ENCODE measurements around the gene COL6A2. TPM values are rescaled to one million over a fixed set of nuclear protein-coding genes. Genes with fewer than 3 reads are reported as not detected.

The COL6A2 gene
- total and polyA plus RNA-seq, 2 experiments from 2014 or later, result 28.4 to 89.2 TPM

DNA sequence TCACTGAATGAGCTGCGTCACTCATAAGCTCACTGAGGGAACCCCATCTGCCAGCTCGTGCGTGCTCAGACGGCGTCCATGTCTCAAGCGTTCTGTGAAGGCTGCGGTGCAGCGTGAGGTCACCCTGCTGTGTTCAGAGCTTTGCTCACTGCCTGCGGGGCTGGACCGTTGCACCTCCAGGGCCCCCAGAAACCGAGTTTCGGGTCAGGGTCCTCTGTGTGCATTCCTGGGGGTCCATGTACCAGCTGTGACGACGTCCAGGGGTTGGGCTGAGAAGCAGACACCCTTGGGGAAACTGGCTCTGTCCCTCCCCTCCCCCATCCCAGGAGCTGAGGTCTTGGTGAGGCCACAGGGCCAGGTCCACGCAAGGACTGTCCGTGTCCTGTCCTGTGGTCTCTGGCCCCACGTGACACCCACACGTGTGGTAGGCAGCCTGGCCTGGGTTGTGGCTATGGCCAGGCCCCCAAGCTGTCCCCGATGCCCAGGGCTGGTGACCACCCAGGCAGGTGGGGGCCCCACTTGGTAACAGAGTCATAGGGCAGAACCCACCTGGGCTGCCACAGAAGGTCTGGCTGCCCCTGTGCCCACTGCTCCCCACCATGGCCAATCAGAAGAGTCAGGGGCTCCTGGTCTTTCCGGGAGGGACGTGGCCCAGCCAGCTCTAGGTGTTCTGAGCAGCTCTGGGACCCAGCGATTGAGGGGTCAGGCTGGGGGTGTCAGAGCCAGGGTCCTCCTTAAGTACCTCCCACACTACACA is 33.1 kb downstream of the COL6A2 start (continued):
- TF ChIP-seq, protein P1, sequence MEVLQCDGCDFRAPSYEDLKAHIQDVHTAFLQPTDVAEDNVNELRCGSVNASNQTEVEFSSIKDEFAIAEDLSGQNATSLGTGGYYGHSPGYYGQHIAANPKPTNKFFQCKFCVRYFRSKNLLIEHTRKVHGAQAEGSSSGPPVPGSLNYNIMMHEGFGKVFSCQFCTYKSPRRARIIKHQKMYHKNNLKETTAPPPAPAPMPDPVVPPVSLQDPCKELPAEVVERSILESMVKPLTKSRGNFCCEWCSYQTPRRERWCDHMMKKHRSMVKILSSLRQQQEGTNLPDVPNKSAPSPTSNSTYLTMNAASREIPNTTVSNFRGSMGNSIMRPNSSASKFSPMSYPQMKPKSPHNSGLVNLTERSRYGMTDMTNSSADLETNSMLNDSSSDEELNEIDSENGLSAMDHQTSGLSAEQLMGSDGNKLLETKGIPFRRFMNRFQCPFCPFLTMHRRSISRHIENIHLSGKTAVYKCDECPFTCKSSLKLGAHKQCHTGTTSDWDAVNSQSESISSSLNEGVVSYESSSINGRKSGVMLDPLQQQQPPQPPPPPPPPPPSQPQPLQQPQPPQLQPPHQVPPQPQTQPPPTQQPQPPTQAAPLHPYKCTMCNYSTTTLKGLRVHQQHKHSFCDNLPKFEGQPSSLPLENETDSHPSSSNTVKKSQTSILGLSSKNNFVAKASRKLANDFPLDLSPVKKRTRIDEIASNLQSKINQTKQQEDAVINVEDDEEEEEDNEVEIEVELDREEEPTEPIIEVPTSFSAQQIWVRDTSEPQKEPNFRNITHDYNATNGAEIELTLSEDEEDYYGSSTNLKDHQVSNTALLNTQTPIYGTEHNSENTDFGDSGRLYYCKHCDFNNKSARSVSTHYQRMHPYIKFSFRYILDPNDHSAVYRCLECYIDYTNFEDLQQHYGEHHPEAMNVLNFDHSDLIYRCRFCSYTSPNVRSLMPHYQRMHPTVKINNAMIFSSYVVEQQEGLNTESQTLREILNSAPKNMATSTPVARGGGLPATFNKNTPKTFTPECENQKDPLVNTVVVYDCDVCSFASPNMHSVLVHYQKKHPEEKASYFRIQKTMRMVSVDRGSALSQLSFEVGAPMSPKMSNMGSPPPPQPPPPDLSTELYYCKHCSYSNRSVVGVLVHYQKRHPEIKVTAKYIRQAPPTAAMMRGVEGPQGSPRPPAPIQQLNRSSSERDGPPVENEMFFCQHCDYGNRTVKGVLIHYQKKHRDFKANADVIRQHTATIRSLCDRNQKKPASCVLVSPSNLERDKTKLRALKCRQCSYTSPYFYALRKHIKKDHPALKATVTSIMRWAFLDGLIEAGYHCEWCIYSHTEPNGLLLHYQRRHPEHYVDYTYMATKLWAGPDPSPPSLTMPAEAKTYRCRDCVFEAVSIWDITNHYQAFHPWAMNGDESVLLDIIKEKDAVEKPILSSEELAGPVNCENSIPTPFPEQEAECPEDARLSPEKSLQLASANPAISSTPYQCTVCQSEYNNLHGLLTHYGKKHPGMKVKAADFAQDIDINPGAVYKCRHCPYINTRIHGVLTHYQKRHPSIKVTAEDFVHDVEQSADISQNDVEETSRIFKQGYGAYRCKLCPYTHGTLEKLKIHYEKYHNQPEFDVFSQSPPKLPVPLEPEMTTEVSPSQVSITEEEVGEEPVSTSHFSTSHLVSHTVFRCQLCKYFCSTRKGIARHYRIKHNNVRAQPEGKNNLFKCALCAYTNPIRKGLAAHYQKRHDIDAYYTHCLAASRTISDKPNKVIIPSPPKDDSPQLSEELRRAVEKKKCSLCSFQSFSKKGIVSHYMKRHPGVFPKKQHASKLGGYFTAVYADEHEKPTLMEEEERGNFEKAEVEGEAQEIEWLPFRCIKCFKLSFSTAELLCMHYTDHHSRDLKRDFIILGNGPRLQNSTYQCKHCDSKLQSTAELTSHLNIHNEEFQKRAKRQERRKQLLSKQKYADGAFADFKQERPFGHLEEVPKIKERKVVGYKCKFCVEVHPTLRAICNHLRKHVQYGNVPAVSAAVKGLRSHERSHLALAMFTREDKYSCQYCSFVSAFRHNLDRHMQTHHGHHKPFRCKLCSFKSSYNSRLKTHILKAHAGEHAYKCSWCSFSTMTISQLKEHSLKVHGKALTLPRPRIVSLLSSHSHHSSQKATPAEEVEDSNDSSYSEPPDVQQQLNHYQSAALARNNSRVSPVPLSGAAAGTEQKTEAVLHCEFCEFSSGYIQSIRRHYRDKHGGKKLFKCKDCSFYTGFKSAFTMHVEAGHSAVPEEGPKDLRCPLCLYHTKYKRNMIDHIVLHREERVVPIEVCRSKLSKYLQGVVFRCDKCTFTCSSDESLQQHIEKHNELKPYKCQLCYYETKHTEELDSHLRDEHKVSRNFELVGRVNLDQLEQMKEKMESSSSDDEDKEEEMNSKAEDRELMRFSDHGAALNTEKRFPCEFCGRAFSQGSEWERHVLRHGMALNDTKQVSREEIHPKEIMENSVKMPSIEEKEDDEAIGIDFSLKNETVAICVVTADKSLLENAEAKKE (CRISPR knock-in tag; IDR thresholded peaks at IDR 0.05), result no peak
- TF ChIP-seq EZH2 (IDR thresholded peaks at IDR 0.05; ENCODE audit: low read depth, unreplicated experiment) (no peak), JUNB (IDR thresholded peaks at IDR 0.05; ENCODE audit: unreplicated experiment) (no peak), STAT1 (IDR thresholded peaks at IDR 0.05; ENCODE audit: unreplicated experiment) (no peak)
- TF ChIP-seq, protein P2, sequence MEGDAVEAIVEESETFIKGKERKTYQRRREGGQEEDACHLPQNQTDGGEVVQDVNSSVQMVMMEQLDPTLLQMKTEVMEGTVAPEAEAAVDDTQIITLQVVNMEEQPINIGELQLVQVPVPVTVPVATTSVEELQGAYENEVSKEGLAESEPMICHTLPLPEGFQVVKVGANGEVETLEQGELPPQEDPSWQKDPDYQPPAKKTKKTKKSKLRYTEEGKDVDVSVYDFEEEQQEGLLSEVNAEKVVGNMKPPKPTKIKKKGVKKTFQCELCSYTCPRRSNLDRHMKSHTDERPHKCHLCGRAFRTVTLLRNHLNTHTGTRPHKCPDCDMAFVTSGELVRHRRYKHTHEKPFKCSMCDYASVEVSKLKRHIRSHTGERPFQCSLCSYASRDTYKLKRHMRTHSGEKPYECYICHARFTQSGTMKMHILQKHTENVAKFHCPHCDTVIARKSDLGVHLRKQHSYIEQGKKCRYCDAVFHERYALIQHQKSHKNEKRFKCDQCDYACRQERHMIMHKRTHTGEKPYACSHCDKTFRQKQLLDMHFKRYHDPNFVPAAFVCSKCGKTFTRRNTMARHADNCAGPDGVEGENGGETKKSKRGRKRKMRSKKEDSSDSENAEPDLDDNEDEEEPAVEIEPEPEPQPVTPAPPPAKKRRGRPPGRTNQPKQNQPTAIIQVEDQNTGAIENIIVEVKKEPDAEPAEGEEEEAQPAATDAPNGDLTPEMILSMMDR (conservative IDR thresholded peaks at IDR 0.05; ENCODE audit: low read depth in 2 of 2), result no peak

DNA sequence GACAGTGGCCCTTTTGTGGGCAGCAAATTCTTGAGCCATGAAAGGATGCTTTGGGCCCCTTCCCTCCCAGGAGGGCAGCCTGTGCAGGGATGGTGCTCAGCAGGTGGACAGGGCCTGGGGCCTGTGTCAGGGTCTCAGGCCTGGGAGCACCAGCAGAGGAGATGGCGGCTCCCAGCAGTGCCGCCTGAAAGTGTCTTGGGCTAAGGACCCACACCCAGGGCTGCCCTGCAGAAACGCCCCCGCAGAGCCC is 33.6 kb downstream of the COL6A2 start:
- no peaks in the 10 kb centered on the region for H3K79me2 ChIP-seq (replicated peaks; ENCODE audit: insufficient read depth)
- H3K9me2 ChIP-seq (ENCODE audit: insufficient read depth), result no peaks in the 10 kb centered on the region
- TF ChIP-seq CREB1 (CRISPR knock-in tag; IDR thresholded peaks at IDR 0.05; ENCODE audit: low read depth) (no peak), POLR2AphosphoS5 (IDR thresholded peaks at IDR 0.05; ENCODE audit: low read depth) (no peak), STAT1 (IDR thresholded peaks at IDR 0.05; ENCODE audit: unreplicated experiment) (no peak), ZNF331 (CRISPR knock-in tag; IDR thresholded peaks at IDR 0.05; ENCODE audit: low read depth) (no peak)
- TF ChIP-seq, protein P2 (conservative IDR thresholded peaks at IDR 0.05; ENCODE audit: low read depth in 2 of 2), result no peak
- TF ChIP-seq, protein P3, sequence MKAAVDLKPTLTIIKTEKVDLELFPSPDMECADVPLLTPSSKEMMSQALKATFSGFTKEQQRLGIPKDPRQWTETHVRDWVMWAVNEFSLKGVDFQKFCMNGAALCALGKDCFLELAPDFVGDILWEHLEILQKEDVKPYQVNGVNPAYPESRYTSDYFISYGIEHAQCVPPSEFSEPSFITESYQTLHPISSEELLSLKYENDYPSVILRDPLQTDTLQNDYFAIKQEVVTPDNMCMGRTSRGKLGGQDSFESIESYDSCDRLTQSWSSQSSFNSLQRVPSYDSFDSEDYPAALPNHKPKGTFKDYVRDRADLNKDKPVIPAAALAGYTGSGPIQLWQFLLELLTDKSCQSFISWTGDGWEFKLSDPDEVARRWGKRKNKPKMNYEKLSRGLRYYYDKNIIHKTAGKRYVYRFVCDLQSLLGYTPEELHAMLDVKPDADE (IDR thresholded peaks at IDR 0.05), result no peak
- no peaks in the 10 kb centered on the region for H3K9me3 Mint-ChIP-seq
- H4K20me1 ChIP-seq (replicated peaks; ENCODE audit: insufficient read depth), result no peaks in the 10 kb centered on the region
- H3K36me3 Mint-ChIP-seq (ENCODE audit: low read depth), result no peaks in the 10 kb centered on the region; the same call in 2 of the 3 replicates
- no peaks in the 10 kb centered on the region for H3K27me3 ChIP-seq (ENCODE audit: insufficient read depth)
- no peak overlapping the region for H3K4me3 Mint-ChIP-seq
- H3K27me3 Mint-ChIP-seq (ENCODE audit: insufficient read depth, low read depth, poor library complexity), result peaks cover 8% of the 10 kb centered on the region
- H3K4me1 ChIP-seq (ENCODE audit: insufficient read depth), result no peaks in the 10 kb centered on the region
- no peaks in the 10 kb centered on the region for H3F3A ChIP-seq (replicated peaks; ENCODE audit: low read depth)
- no peak overlapping the region for H3K27ac ChIP-seq (ENCODE audit: low read depth)
- DNase-seq (ENCODE audit: low spot score) (no peak), ATAC-seq (no peak)
- no peak overlapping the region for H3K27ac Mint-ChIP-seq
- no peak overlapping the region for H3K4me3 ChIP-seq
- peaks cover 7% of the 10 kb centered on the region for H3K4me1 Mint-ChIP-seq
- no peak overlapping the region for H2AFZ ChIP-seq
- H3K36me3 ChIP-seq (ENCODE audit: insufficient read depth), result no peaks in the 10 kb centered on the region
- no peak overlapping the region for H3K4me2 ChIP-seq

All from GM23338 (cell line).